Hepatic stellate cell (primary cell): Measurements from ENCODE around the gene SLMAP.

Source experiments
- DNase-seq: peaks from one replicate; pipeline ENCODE4 v3.0.0; 2011; ENCODE audit warnings: low spot score

Gene SLMAP

GRCh38 chr3:57893668-57894067, 137.6 kb downstream of the SLMAP start:
- DNase-seq = no peak

GRCh38 chr3:57896031-57896430, 139.9 kb downstream of the SLMAP start:
- no peak for DNase-seq

GRCh38 chr3:57896691-57897090, 140.6 kb downstream of the SLMAP start:
- no peak for DNase-seq

GRCh38 chr3:57900786-57901185, 144.7 kb downstream of the SLMAP start:
- DNase-seq = no peak

- no peak for DNase-seq
Observed at GRCh38 chr3:57903124-57903890, 147.2 kb downstream of the SLMAP start.

GRCh38 chr3:57910990-57911389, 154.9 kb downstream of the SLMAP start:
- no peak for DNase-seq

- DNase-seq = no peak
Observed at GRCh38 chr3:57911593-57911992, 155.5 kb downstream of the SLMAP start.

- no peak for DNase-seq
Observed at GRCh38 chr3:57917601-57918000, 161.5 kb downstream of the SLMAP start.

- peak; percentile 54 for DNase-seq
Observed at GRCh38 chr3:57918123-57918837, 162.2 kb downstream of the SLMAP start.

- DNase-seq = no peak
Observed at GRCh38 chr3:57919987-57920386, 163.9 kb downstream of the SLMAP start.

- no peak for DNase-seq
Observed at GRCh38 chr3:57923101-57923500, 167.0 kb downstream of the SLMAP start.

- DNase-seq = no peak
Observed at GRCh38 chr3:57923752-57924151, 167.6 kb downstream of the SLMAP start.

GRCh38 chr3:57927166-57927565, 171.1 kb downstream of the SLMAP start:
- no peak for DNase-seq

GRCh38 chr3:57927916-57928315, 171.8 kb downstream of the SLMAP start:
- no peak for DNase-seq

GRCh38 chr3:57928511-57928910, 172.4 kb downstream of the SLMAP start:
- DNase-seq = no peak

- no peak for DNase-seq
Observed at GRCh38 chr3:57929988-57930387, 173.9 kb downstream of the SLMAP start.

GRCh38 chr3:57933602-57934001, 177.5 kb downstream of the SLMAP start:
- DNase-seq = no peak

GRCh38 chr3:57934373-57934772, 178.3 kb downstream of the SLMAP start:
- no peak for DNase-seq

GRCh38 chr3:57935539-57935938, 179.4 kb downstream of the SLMAP start:
- DNase-seq = no peak

GRCh38 chr3:57937092-57937491, 181.0 kb downstream of the SLMAP start:
- DNase-seq = no peak

- no peak for DNase-seq
Observed at GRCh38 chr3:57939775-57940174, 183.7 kb downstream of the SLMAP start.

- DNase-seq = no peak
Observed at GRCh38 chr3:57942388-57942787, 186.3 kb downstream of the SLMAP start.

- DNase-seq = no peak
Observed at GRCh38 chr3:57942872-57943283, 186.8 kb downstream of the SLMAP start.
